ENCODE results near the gene CTDSPL2.

CTDSPL2 gene

GRCh38 chr15:44492040-44492439 lies 64.6 kb downstream of the CTDSPL2 start:
- TF ChIP-seq CTCF (IDR thresholded peaks at IDR 0.05; ENCODE audit: poor library complexity, severe bottlenecking), result no peak
- Histone ChIP-seq H3K27me3 (ENCODE audit: insufficient read depth, poor library complexity, severe bottlenecking) (no peaks in the 10 kb centered on the region), H3K4me1 (ENCODE audit: insufficient read depth, poor library complexity, severe bottlenecking) (peaks cover 16% of the 10 kb centered on the region), H3K36me3 (ENCODE audit: low read depth) (peaks cover 71% of the 10 kb centered on the region), H3K9me3 (ENCODE audit: severe bottlenecking) (no peaks in the 10 kb centered on the region), H3K4me3 (ENCODE audit: severe bottlenecking) (no peak overlapping the region), H3K27ac (ENCODE audit: poor library complexity, severe bottlenecking) (no peak overlapping the region)
- ATAC-seq (ENCODE audit: low read depth) (no peak), DNase-seq (ENCODE audit: low spot score) (no peak)

GRCh38 chr15:44492672-44493071 lies 65.2 kb downstream of the CTDSPL2 start:
- H3K9me3 ChIP-seq (ENCODE audit: severe bottlenecking), result no peaks in the 10 kb centered on the region
- peaks cover 16% of the 10 kb centered on the region for H3K4me1 ChIP-seq (ENCODE audit: insufficient read depth, poor library complexity, severe bottlenecking)
- no peaks in the 10 kb centered on the region for H3K27me3 ChIP-seq (ENCODE audit: insufficient read depth, poor library complexity, severe bottlenecking)
- DNase-seq (ENCODE audit: low spot score) (no peak), ATAC-seq (ENCODE audit: low read depth) (no peak)
- no peak overlapping the region for H3K4me3 ChIP-seq (ENCODE audit: severe bottlenecking)
- TF ChIP-seq CTCF (IDR thresholded peaks at IDR 0.05; ENCODE audit: poor library complexity, severe bottlenecking), result no peak
- peaks cover 71% of the 10 kb centered on the region for H3K36me3 ChIP-seq (ENCODE audit: low read depth)
- H3K27ac ChIP-seq (ENCODE audit: poor library complexity, severe bottlenecking), result no peak overlapping the region

GRCh38 chr15:44495562-44495961 lies 68.1 kb downstream of the CTDSPL2 start:
- Histone ChIP-seq H3K4me1 (ENCODE audit: insufficient read depth, poor library complexity, severe bottlenecking) (peaks cover 1% of the 10 kb centered on the region), H3K4me3 (ENCODE audit: severe bottlenecking) (no peak overlapping the region), H3K9me3 (ENCODE audit: severe bottlenecking) (no peaks in the 10 kb centered on the region), H3K27me3 (ENCODE audit: insufficient read depth, poor library complexity, severe bottlenecking) (no peaks in the 10 kb centered on the region), H3K36me3 (ENCODE audit: low read depth) (peaks cover 86% of the 10 kb centered on the region), H3K27ac (ENCODE audit: poor library complexity, severe bottlenecking) (no peak overlapping the region)
- no peak for DNase-seq (ENCODE audit: low spot score)
- TF ChIP-seq CTCF (IDR thresholded peaks at IDR 0.05; ENCODE audit: poor library complexity, severe bottlenecking), result no peak
- no peak for ATAC-seq (ENCODE audit: low read depth)

GRCh38 chr15:44500555-44500954 lies 73.1 kb downstream of the CTDSPL2 start:
- DNase-seq (ENCODE audit: low spot score) (no peak), ATAC-seq (ENCODE audit: low read depth) (no peak)
- H3K36me3 ChIP-seq (ENCODE audit: low read depth), result peaks cover 97% of the 10 kb centered on the region
- H3K4me3 ChIP-seq (ENCODE audit: severe bottlenecking), result no peak overlapping the region
- no peaks in the 10 kb centered on the region for H3K27me3 ChIP-seq (ENCODE audit: insufficient read depth, poor library complexity, severe bottlenecking)
- no peaks in the 10 kb centered on the region for H3K9me3 ChIP-seq (ENCODE audit: severe bottlenecking)
- no peak for TF ChIP-seq CTCF (IDR thresholded peaks at IDR 0.05; ENCODE audit: poor library complexity, severe bottlenecking)
- H3K27ac ChIP-seq (ENCODE audit: poor library complexity, severe bottlenecking), result no peak overlapping the region
- H3K4me1 ChIP-seq (ENCODE audit: insufficient read depth, poor library complexity, severe bottlenecking), result no peaks in the 10 kb centered on the region

GRCh38 chr15:44501768-44502366 lies 74.4 kb downstream of the CTDSPL2 start:
- DNase-seq (ENCODE audit: low spot score) (no peak), ATAC-seq (ENCODE audit: low read depth) (peak; percentile 83)
- Histone ChIP-seq H3K9me3 (ENCODE audit: severe bottlenecking) (no peaks in the 10 kb centered on the region), H3K4me1 (ENCODE audit: insufficient read depth, poor library complexity, severe bottlenecking) (no peaks in the 10 kb centered on the region), H3K27ac (ENCODE audit: poor library complexity, severe bottlenecking) (no peak overlapping the region), H3K4me3 (ENCODE audit: severe bottlenecking) (no peak overlapping the region), H3K36me3 (ENCODE audit: low read depth) (peaks cover 84% of the 10 kb centered on the region), H3K27me3 (ENCODE audit: insufficient read depth, poor library complexity, severe bottlenecking) (no peaks in the 10 kb centered on the region)
- TF ChIP-seq CTCF (IDR thresholded peaks at IDR 0.05; ENCODE audit: poor library complexity, severe bottlenecking), result peak; percentile 98
